Stimulated activated CD8-positive, alpha-beta memory T cell treated with anti-CD3 and anti-CD28 coated beads, Interleukin-12 subunit alpha, Interleukin-12 subunit beta, amount 100 ng/mL, for 24 hours (primary cell): ENCODE measurements around the gene EHBP1L1.
"Not testable (repeated sequence)": the region's sequence is repeated elsewhere in the genome, so short reads cannot be mapped to it uniquely, and the experiment has no call there.

Experiments used
- DNase-seq: peaks from one replicate; pipeline ENCODE4 v3.0.0-alpha.2; 2020; ENCODE audit errors: extremely low read depth

The EHBP1L1 gene

GRCh38 chr11:65636108-65637031 is 60.5 kb downstream of the EHBP1L1 start:
- DNase-seq, result no peak

- no peak for DNase-seq
Measured at GRCh38 chr11:65637032-65637557, 61.2 kb downstream of the EHBP1L1 start.

- no peak for DNase-seq
Measured at GRCh38 chr11:65637794-65638419, 62.1 kb downstream of the EHBP1L1 start, which contains the start of gene SIPA1. Gene SIPA1 (plus strand): TSS chr11:65638101. CDS start chr11:65640922, 2,821 bp downstream.

GRCh38 chr11:65639228-65639597 is 63.4 kb downstream of the EHBP1L1 start:
- DNase-seq, result not testable (repeated sequence)

GRCh38 chr11:65639623-65640482 is 64.0 kb downstream of the EHBP1L1 start:
- DNase-seq, result no peak

- no peak for DNase-seq
Measured at GRCh38 chr11:65640483-65641296, 64.8 kb downstream of the EHBP1L1 start.

- DNase-seq, result no peak
Measured at GRCh38 chr11:65641297-65642013, 65.6 kb downstream of the EHBP1L1 start.
